GM23248 (cell line): ENCODE data around the gene GIPC2. TPM values are rescaled to one million over a fixed set of nuclear protein-coding genes. Genes with fewer than 3 reads are reported as not detected.
"Not testable (repeated sequence)": the region's sequence is repeated elsewhere in the genome, so short reads cannot be mapped to it uniquely, and the experiment has no call there.

ENCODE experiments used
- DNase-seq: peaks from one replicate; pipeline ENCODE4 v3.0.0-alpha.2; 2015
- H2AFZ ChIP-seq: fragments of 200-600 bp; sonication (generic); 2 replicates; pipeline ENCODE4 v1.6.1; 2016; ENCODE audit warnings: antibody characterized with exemption
- H3F3A ChIP-seq: fragments of 200-600 bp; sonication (generic); 2 replicates; pipeline ENCODE4 v1.6.1; 2016; ENCODE audit warnings: mild to moderate bottlenecking, antibody characterized with exemption, mixed run types; ENCODE audit not compliant: insufficient read depth
- H3K27ac ChIP-seq: fragments of 200-600 bp; sonication (generic); 2 replicates; pipeline ENCODE4 v1.5.1; 2016; ENCODE audit warnings: mild to moderate bottlenecking
- H3K27me3 ChIP-seq: fragments of 200-600 bp; sonication (generic); replicated peaks from 2 replicates; pipeline ENCODE4 v1.6.1; 2016; ENCODE audit warnings: mild to moderate bottlenecking; ENCODE audit not compliant: insufficient read depth
- H3K36me3 ChIP-seq: fragments of 200-600 bp; sonication (generic); 2 replicates; pipeline ENCODE4 v1.6.1; 2016; ENCODE audit warnings: low read depth, mild to moderate bottlenecking
- H3K4me1 ChIP-seq: fragments of 200-600 bp; sonication (generic); 2 replicates; pipeline ENCODE4 v1.6.1; 2016; ENCODE audit warnings: mild to moderate bottlenecking; ENCODE audit not compliant: insufficient read depth
- H3K4me2 ChIP-seq: fragments of 200-600 bp; sonication (generic); one replicate; pipeline ENCODE4 v1.6.1; 2016; ENCODE audit warnings: mild to moderate bottlenecking; ENCODE audit not compliant: unreplicated experiment
- H3K4me3 ChIP-seq: fragments of 200-600 bp; sonication (generic); 2 replicates; pipeline ENCODE4 v1.5.1; 2016; ENCODE audit warnings: mild to moderate bottlenecking
- H3K79me2 ChIP-seq: fragments of 200-600 bp; sonication (generic); 2 replicates; pipeline ENCODE4 v1.6.1; 2016; ENCODE audit warnings: mild to moderate bottlenecking; ENCODE audit not compliant: insufficient read depth
- H3K9ac ChIP-seq: fragments of 200-600 bp; sonication (generic); 2 replicates; pipeline ENCODE4 v1.6.1; 2016; ENCODE audit warnings: mild to moderate bottlenecking
- H3K9me2 ChIP-seq: fragments of 200-600 bp; sonication (generic); 2 replicates; pipeline ENCODE4 v1.6.1; 2016; ENCODE audit warnings: mixed run types, mild to moderate bottlenecking, moderate library complexity; ENCODE audit not compliant: insufficient read depth
- H3K9me3 ChIP-seq: fragments of 200-600 bp; sonication (generic); one replicate; pipeline ENCODE4 v1.6.1; 2017; ENCODE audit warnings: low read depth
- H4K20me1 ChIP-seq: fragments of 200-600 bp; sonication (generic); 2 replicates; pipeline ENCODE4 v1.6.0; 2016; ENCODE audit not compliant: insufficient read depth
- EZH2 ChIP-seq: fragments of 200-600 bp; sonication (generic); IDR thresholded peaks from 2 replicates; pipeline ENCODE4 v1.6.1; 2018; ENCODE audit warnings: antibody characterized with exemption, mild to moderate bottlenecking; ENCODE audit not compliant: insufficient read depth, poor library complexity, severe bottlenecking
- EZH2phosphoT487 ChIP-seq: fragments of 200-600 bp; sonication (generic); IDR thresholded peaks from 2 replicates; pipeline ENCODE4 v1.6.1; 2018; ENCODE audit warnings: antibody characterized with exemption, moderate library complexity, mild to moderate bottlenecking, low read depth; ENCODE audit not compliant: insufficient read depth
- WGBS, 2 experiments: methylation state at CpG; one replicate each; pipeline ENCODE4 v1.1.6; 2015 to 2017; ENCODE audit warnings: low lambda C conversion rate in 2 of 2, low coverage in 1 of 2; ENCODE audit errors: missing lambda C conversion rate in 2 of 2; 5-methylcytosine and 5-hydroxymethylcytosine counted together
- in situ Hi-C: fragments of 300-500 bp; cut with MboI; formaldehyde crosslinking; loops from 2 replicates; pipeline ENCODE4 v1.15.0; 2020
- polyA plus RNA-seq: library from polyadenylated mRNA; unstranded; fragments of >200 nt; fragmentation: Nextera tagmentation; extraction: Ambion mirVana; gene quantifications from 2 replicates; pipeline ENCODE4 v1.2.1, GENCODE V29; 2016
- total RNA-seq: library from RNA; depleted of rRNA; stranded (reverse); fragments of >200 nt; shearing (Covaris generic); gene quantifications from 2 replicates; pipeline ENCODE4 v1.2.3, GENCODE V29; 2014

Gene GIPC2
- total and polyA plus RNA-seq, 2 experiments from 2014 or later = 0.32 to 0.68 TPM

GRCh38 chr1:78060857-78061563 is 15.2 kb downstream of the GIPC2 start:
- no peaks in the 10 kb centered on the region for H3K9me2 ChIP-seq
- H3K27me3 ChIP-seq = no peaks in the 10 kb centered on the region
- H2AFZ ChIP-seq = no peak overlapping the region
- DNase-seq = peak; percentile 40
- no peak for TF ChIP-seq EZH2
- TF ChIP-seq EZH2phosphoT487 = no peak
- H3K4me3 ChIP-seq = no peak overlapping the region
- in situ Hi-C loops = no loop called here
- no peaks in the 10 kb centered on the region for H3K79me2 ChIP-seq
- H3K4me2 ChIP-seq = no peak overlapping the region
- H3K4me1 ChIP-seq = peaks cover 12% of the 10 kb centered on the region
- peaks cover 5% of the 10 kb centered on the region; the same call in 1 of the 2 replicates for H3F3A ChIP-seq
- peak overlapping the region; percentile 75 for H3K27ac ChIP-seq
- H3K9ac ChIP-seq = peak overlapping the region; percentile 57
- H4K20me1 ChIP-seq = no peaks in the 10 kb centered on the region
- no peaks in the 10 kb centered on the region for H3K9me3 ChIP-seq
- WGBS, 2 experiments = 78 to 88% methylated on average over 4 of the region's 4 CpGs
- H3K36me3 ChIP-seq = no peaks in the 10 kb centered on the region

GRCh38 chr1:78061825-78062523 is 16.2 kb downstream of the GIPC2 start:
- H3K9ac ChIP-seq = peak overlapping the region; percentile 57
- no peaks in the 10 kb centered on the region for H3K9me2 ChIP-seq
- no peak overlapping the region for H3K4me3 ChIP-seq
- no peaks in the 10 kb centered on the region for H3K9me3 ChIP-seq
- peak overlapping the region; percentile 75 for H3K27ac ChIP-seq
- peak overlapping the region; percentile 41 for H3K4me2 ChIP-seq
- no peaks in the 10 kb centered on the region for H3K79me2 ChIP-seq
- TF ChIP-seq EZH2phosphoT487 (no peak), EZH2 (no peak)
- no peaks in the 10 kb centered on the region for H4K20me1 ChIP-seq
- in situ Hi-C loops = no loop called here
- H3F3A ChIP-seq = peaks cover 5% of the 10 kb centered on the region; the same call in 1 of the 2 replicates
- H3K36me3 ChIP-seq = no peaks in the 10 kb centered on the region
- no peaks in the 10 kb centered on the region for H3K27me3 ChIP-seq
- H2AFZ ChIP-seq = peak overlapping the region; percentile 46
- WGBS, 2 experiments = 30 to 32% methylated on average over 2 of the region's 2 CpGs
- peaks cover 12% of the 10 kb centered on the region for H3K4me1 ChIP-seq
- peak; percentile 93 for DNase-seq

GRCh38 chr1:78064886-78065285 is 19.1 kb downstream of the GIPC2 start:
- H3K9ac ChIP-seq, H3F3A ChIP-seq, H3K9me3 ChIP-seq, H2AFZ ChIP-seq, H3K36me3 ChIP-seq, H3K79me2 ChIP-seq, in situ Hi-C loops, H3K9me2 ChIP-seq, H3K27ac ChIP-seq, H3K4me2 ChIP-seq, H4K20me1 ChIP-seq, DNase-seq, H3K4me3 ChIP-seq, H3K27me3 ChIP-seq: not testable (repeated sequence)
- H3K4me1 ChIP-seq = peaks cover 25% of the 10 kb centered on the region
- 92 to 100% methylated on average over 2 of the region's 2 CpGs for WGBS, 2 experiments

- no peaks in the 10 kb centered on the region for H4K20me1 ChIP-seq
- no peak overlapping the region for H2AFZ ChIP-seq
- H3K9ac ChIP-seq = no peak overlapping the region
- 63 to 68% methylated on average over 3 of the region's 3 CpGs for WGBS, 2 experiments
- peaks cover 38% of the 10 kb centered on the region for H3K4me1 ChIP-seq
- H3K4me3 ChIP-seq = no peak overlapping the region
- no peaks in the 10 kb centered on the region for H3K9me3 ChIP-seq
- H3K9me2 ChIP-seq = no peaks in the 10 kb centered on the region
- H3K27ac ChIP-seq = no peak overlapping the region
- no peaks in the 10 kb centered on the region for H3K79me2 ChIP-seq
- H3K27me3 ChIP-seq = no peaks in the 10 kb centered on the region
- no peaks in the 10 kb centered on the region for H3K36me3 ChIP-seq
- DNase-seq = peak; percentile 21
- TF ChIP-seq EZH2 (no peak), EZH2phosphoT487 (no peak)
- H3K4me2 ChIP-seq = no peak overlapping the region
- H3F3A ChIP-seq = peaks cover 18% of the 10 kb centered on the region; the same call in 1 of the 2 replicates
- in situ Hi-C loops = no loop called here
These were observed 23.0 kb downstream of the GIPC2 start for GRCh38 chr1:78068681-78069283.
